Ascending aorta (tissue), 2 donors: Measurements from ENCODE around the gene TMEM145. TPM values are rescaled to one million over a fixed set of nuclear protein-coding genes. Genes with fewer than 3 reads are reported as not detected.

Experiments
- DNase-seq, 2 donors: peaks; one replicate each; pipeline ENCODE4 v3.0.0-alpha.2; 2019; ENCODE audit warnings: low spot score in 2 of 2
- H3K27ac ChIP-seq, 2 donors: fragments of 200-600 bp; sonication (generic); one replicate each; pipeline ENCODE4 v1.5.1; 2016 to 2017; ENCODE audit warnings: mild to moderate bottlenecking in 1 of 2
- H3K27me3 ChIP-seq: fragments of 200-600 bp; sonication (generic); one replicate; pipeline ENCODE4 v1.5.1; 2017
- H3K36me3 ChIP-seq, 2 donors: fragments of 200-600 bp; sonication (generic); one replicate each; pipeline ENCODE4 v1.5.1; 2016
- H3K4me1 ChIP-seq, 2 donors: fragments of 200-600 bp; sonication (generic); one replicate each; pipeline ENCODE4 v1.5.1; 2016 to 2017; ENCODE audit warnings: mild to moderate bottlenecking in 1 of 2
- H3K4me3 ChIP-seq, 2 donors: fragments of 200-600 bp; sonication (generic); one replicate each; pipeline ENCODE4 v1.5.1; 2016 to 2017; ENCODE audit warnings: mild to moderate bottlenecking in 1 of 2
- H3K9me3 ChIP-seq, 2 donors: fragments of 200-600 bp; sonication (generic); one replicate each; pipeline ENCODE4 v1.5.1; 2016
- CTCF ChIP-seq, 3 experiments: fragments of 200-600 bp in 2 of 3; fragments of 450-650 bp in 1 of 3; sonication (generic) in 2 of 3; IDR thresholded peaks; one replicate each; pipeline ENCODE4 v1.5.1; 2016 to 2019; ENCODE audit warnings: antibody characterized with exemption in 3 of 3, mild to moderate bottlenecking in 1 of 3, moderate library complexity in 1 of 3
- intact Hi-C: fragments of 100-400 bp; cut with DNase I; formaldehyde crosslinking; loops from one replicate; pipeline ENCODE4 v1.15.1; 2023
- total RNA-seq: library from RNA; depleted of rRNA; stranded (reverse); fragments of >200 nt; gene quantifications from one replicate; pipeline ENCODE4 v1.1.0, GENCODE V29; 2016

The TMEM145 gene
- total RNA-seq, 1 donor from 2014 or later: not detected

DNA sequence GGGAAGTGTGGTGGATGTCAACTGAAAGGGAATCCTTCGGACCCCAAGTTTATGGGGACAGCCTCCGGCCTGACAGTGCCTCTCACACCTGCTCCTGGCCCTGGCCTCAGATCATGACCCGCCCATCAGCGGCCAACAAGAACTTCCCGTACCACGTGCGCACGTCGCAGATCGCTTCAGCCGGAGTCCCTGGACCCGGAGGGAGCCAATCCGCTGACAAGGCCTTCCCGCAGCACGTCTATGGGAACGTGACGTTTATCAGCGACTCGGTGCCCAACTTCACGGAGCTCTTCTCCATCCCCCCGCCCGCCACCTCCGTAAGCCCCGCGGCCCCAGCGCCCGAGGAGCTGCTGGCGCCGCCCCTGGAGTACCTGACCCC, 10.4 kb downstream of the TMEM145 start:
- H3K4me1 ChIP-seq: peaks cover 5 to 29% of the 10 kb centered on the region in 2 donors
- DNase-seq: no peak
- intact Hi-C loops: no loop called here
- no peaks in the 10 kb centered on the region for H3K36me3 ChIP-seq
- H3K27me3 ChIP-seq: peaks cover 11% of the 10 kb centered on the region
- no peak for TF ChIP-seq CTCF (IDR thresholded peaks at IDR 0.05)
- H3K27ac ChIP-seq: no peak overlapping the region
- H3K9me3 ChIP-seq: no peaks in the 10 kb centered on the region
- H3K4me3 ChIP-seq: no peak overlapping the region

GRCh38 chr19:42323852-42324654, 10.9 kb downstream of the TMEM145 start:
- peaks cover 11% of the 10 kb centered on the region for H3K27me3 ChIP-seq
- H3K4me1 ChIP-seq: peaks cover 5 to 29% of the 10 kb centered on the region in 2 donors
- H3K36me3 ChIP-seq: no peaks in the 10 kb centered on the region
- no peak for TF ChIP-seq CTCF (IDR thresholded peaks at IDR 0.05)
- no peak overlapping the region for H3K27ac ChIP-seq
- DNase-seq: no peak
- H3K4me3 ChIP-seq: peak overlapping the region; percentile 48 to 85
- no peaks in the 10 kb centered on the region for H3K9me3 ChIP-seq
- intact Hi-C loops: loop anchor here (2.0 kb wide), 2 partner anchors 73 to 191 kb away; partner anchors contain the start of gene POU2F2

DNA sequence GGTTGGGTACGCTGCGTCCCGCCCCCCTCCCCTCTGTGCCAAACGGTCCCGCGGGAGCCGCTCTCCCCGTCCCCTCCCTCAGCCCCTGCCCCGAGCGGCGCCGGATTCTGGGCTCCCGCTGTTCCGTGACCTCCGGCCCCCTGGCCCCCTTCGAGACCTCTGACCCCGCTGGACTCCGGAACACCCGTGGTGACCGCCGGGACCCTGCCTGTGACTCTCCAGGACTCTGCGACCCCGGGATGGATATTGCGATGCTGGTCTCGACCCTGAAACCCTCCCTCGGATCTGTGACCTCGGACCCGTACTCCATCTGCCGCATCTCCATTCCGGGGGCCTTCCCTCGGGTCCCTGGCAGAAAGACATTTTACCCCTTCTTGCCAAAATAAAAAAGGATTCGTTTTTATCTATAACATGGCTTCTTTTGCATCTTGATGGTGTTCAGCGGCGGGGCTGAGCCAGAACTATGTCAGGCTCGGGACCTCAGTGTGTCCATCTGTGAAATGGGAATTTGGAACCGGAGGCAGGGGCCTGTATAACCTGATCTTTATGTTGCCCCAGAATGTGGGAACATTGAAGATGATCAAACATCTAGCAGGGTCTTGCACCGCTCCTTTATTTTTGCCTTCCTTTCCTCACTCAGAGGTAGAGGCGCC, 11.7 kb downstream of the TMEM145 start:
- intact Hi-C loops: loop anchor here (1.0 to 5.0 kb wide), 4 partner anchors 72 to 367 kb away; partner anchors contain the start of genes GSK3A, POU2F2 and RABAC1

DNA sequence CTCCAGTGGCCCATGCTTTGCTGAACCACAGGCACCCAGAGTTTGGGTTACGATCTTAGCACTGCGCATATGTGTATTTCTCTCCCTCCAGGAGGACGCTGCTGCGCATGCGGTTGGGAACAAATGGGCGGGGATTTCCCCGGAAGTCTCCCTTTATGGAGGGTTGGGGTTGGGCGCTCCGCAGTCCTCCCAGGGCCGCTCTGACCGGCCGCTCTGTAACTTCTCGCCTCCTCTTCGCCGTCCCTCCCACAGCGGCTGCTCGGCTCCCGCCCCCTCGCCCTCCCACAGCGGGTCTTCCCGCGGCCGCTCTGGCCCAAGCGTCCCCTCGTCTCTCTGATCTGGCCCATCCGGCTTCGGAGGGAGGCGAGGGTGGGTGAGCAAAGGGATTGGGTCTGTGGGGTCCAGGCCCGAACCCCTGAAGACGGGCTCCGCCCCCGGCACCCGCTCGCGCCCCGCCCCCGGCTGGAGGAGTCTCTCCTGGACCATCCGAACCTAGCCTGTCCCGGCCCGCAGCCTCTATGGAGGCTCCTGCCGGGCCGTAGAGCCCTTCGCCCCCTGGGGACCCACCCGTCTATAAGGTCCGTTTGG, 12.3 kb downstream of the TMEM145 start, which contains the start of gene MEGF8:
Gene MEGF8, plus strand, starts transcription at position 328 of the 588 bp plus-strand sequence. CDS start 609 bp downstream, outside the sequence.
- H3K4me3 ChIP-seq: peak within 1 kb of the TSS; percentile 66 to 85
- peaks cover 5 to 29% of the 10 kb centered on the region in 2 donors for H3K4me1 ChIP-seq
- intact Hi-C loops: loop anchor here (1.0 to 5.0 kb wide), 4 partner anchors 71 to 368 kb away; partner anchors contain the start of genes GSK3A, POU2F2 and RABAC1
- DNase-seq: peak; percentile 92 to 99
- peak within 1 kb of the TSS; percentile 38 to 48 for H3K27ac ChIP-seq
- peaks cover 11% of the 10 kb centered on the region for H3K27me3 ChIP-seq
- H3K36me3 ChIP-seq: no peaks in the 10 kb centered on the region
- TF ChIP-seq CTCF (IDR thresholded peaks at IDR 0.05): peak in 1 of 3 experiments; percentile 81
- no peaks in the 10 kb centered on the region for H3K9me3 ChIP-seq

More for the DNA sequence above, 11.7 kb downstream of the TMEM145 start:
- Histone ChIP-seq H3K27me3 (peaks cover 11% of the 10 kb centered on the region), H3K27ac (no peak overlapping the region), H3K4me1 (peaks cover 5 to 29% of the 10 kb centered on the region in 2 donors), H3K4me3 (peak overlapping the region; percentile 48 to 85), H3K9me3 (no peaks in the 10 kb centered on the region), H3K36me3 (no peaks in the 10 kb centered on the region)
- DNase-seq: no peak
- TF ChIP-seq CTCF (IDR thresholded peaks at IDR 0.05): peak in 2 of 3 experiments; percentile 82 to 89
